HG02938 (cell line): ENCODE measurements around the gene ZDHHC18.
A peak's percentile ranks its signal among the peaks of the same experiment; 100 is the strongest.
"Not testable (repeated sequence)": the region's sequence is repeated elsewhere in the genome, so short reads cannot be mapped to it uniquely, and the experiment has no call there.

Source experiments
- ATAC-seq: cut with Tn5 transposase; IDR thresholded peaks from one replicate; pipeline ENCODE4 v1.9.1; 2021; ENCODE audit warnings: mild to moderate bottlenecking, moderate library complexity; ENCODE audit not compliant: unreplicated experiment

ZDHHC18 gene

GRCh38 chr1:26856604-26857469, 30.3 kb downstream of the ZDHHC18 start:
- no peak for ATAC-seq

- no peak for ATAC-seq
Observed at GRCh38 chr1:26857473-26858060, 31.1 kb downstream of the ZDHHC18 start.

GRCh38 chr1:26858160-26858559, 31.7 kb downstream of the ZDHHC18 start:
- ATAC-seq = no peak

- no peak for ATAC-seq
Observed at GRCh38 chr1:26858891-26859640, 32.6 kb downstream of the ZDHHC18 start.

- no peak for ATAC-seq
Observed at GRCh38 chr1:26861286-26861701, 34.8 kb downstream of the ZDHHC18 start.

- no peak for ATAC-seq
Observed at GRCh38 chr1:26861889-26862378, 35.4 kb downstream of the ZDHHC18 start.

GRCh38 chr1:26862781-26863684, 36.5 kb downstream of the ZDHHC18 start, which contains the start of gene SFN:
SFN (plus strand) TSS chr1:26863149; CDS start chr1:26863213, 64 bp downstream.
- no peak for ATAC-seq

- ATAC-seq = no peak
Observed at GRCh38 chr1:26863685-26864077, 37.2 kb downstream of the ZDHHC18 start.

- ATAC-seq = peak; percentile 90
Observed at GRCh38 chr1:26864610-26865480, 38.4 kb downstream of the ZDHHC18 start.

- not testable (repeated sequence) for ATAC-seq
Observed at GRCh38 chr1:26873097-26873496, 46.6 kb downstream of the ZDHHC18 start.

- no peak for ATAC-seq
Observed at GRCh38 chr1:26874896-26875295, 48.4 kb downstream of the ZDHHC18 start.

- ATAC-seq = no peak
Observed at GRCh38 chr1:26877326-26877725, 50.8 kb downstream of the ZDHHC18 start.

- no peak for ATAC-seq
Observed at GRCh38 chr1:26879793-26880192, 53.3 kb downstream of the ZDHHC18 start.

- ATAC-seq = not testable (repeated sequence)
Observed at GRCh38 chr1:26881611-26882010, 55.1 kb downstream of the ZDHHC18 start.

GRCh38 chr1:26882696-26883463, 56.4 kb downstream of the ZDHHC18 start:
- ATAC-seq = no peak

- no peak for ATAC-seq
Observed at GRCh38 chr1:26887125-26887524, 60.6 kb downstream of the ZDHHC18 start.

GRCh38 chr1:26888231-26888630, 61.7 kb downstream of the ZDHHC18 start:
- ATAC-seq = no peak
